HL-60 (cell line): Measurements from ENCODE around the gene TSKS.

Experiments used
- DNase-seq, 2 experiments: peaks; one replicate each; pipeline ENCODE4 v3.0.0-alpha.2; 2010 to 2020; ENCODE audit warnings: low read depth in 1 of 2, low spot score in 1 of 2
- H3K27ac ChIP-seq: fragments of 250-450 bp; sonication (Bioruptor Pico); replicated peaks from 2 replicates; pipeline ENCODE4 v1.5.1; 2020; ENCODE audit warnings: mild to moderate bottlenecking, moderate library complexity
- H3K27me3 ChIP-seq: fragments of 250-450 bp; sonication (Bioruptor Pico); 2 replicates; pipeline ENCODE4 v1.5.1; 2021; ENCODE audit warnings: mild to moderate bottlenecking, moderate library complexity; ENCODE audit not compliant: insufficient read depth, poor library complexity, severe bottlenecking
- H3K4me3 ChIP-seq: replicated peaks from 2 replicates; pipeline ENCODE4 v1.5.1; 2011; ENCODE audit warnings: mild to moderate bottlenecking, control low read depth, low read length; ENCODE audit not compliant: insufficient read depth
- CTCF ChIP-seq: IDR thresholded peaks from one replicate; pipeline ENCODE4 v1.5.1; 2011; ENCODE audit warnings: low read length, control low read depth, inconsistent platforms; ENCODE audit not compliant: insufficient read depth
- GABPA ChIP-seq: IDR thresholded peaks from 2 replicates; pipeline ENCODE4 v1.6.1; 2012; ENCODE audit warnings: low read depth
- POLR2AphosphoS5 ChIP-seq: IDR thresholded peaks from 2 replicates; pipeline ENCODE4 v1.6.1; 2012; ENCODE audit warnings: low read depth
- SPI1 ChIP-seq: IDR thresholded peaks from 2 replicates; pipeline ENCODE4 v1.6.1; 2012; ENCODE audit warnings: low read depth, mild to moderate bottlenecking, borderline replicate concordance
- TF ChIP-seq, protein P1 (sequence below): IDR thresholded peaks from 2 replicates; pipeline ENCODE4 v1.6.1; 2012; ENCODE audit warnings: low read depth; ENCODE audit not compliant: insufficient replicate concordance

TSKS gene

GRCh38 chr19:49792829-49793560, 29.9 kb upstream of the TSKS start:
- H3K27ac ChIP-seq: no peak overlapping the region
- DNase-seq: no peak
- TF ChIP-seq POLR2AphosphoS5: no peak
- no peak for TF ChIP-seq CTCF
- no peak for TF ChIP-seq SPI1
- TF ChIP-seq GABPA: no peak
- TF ChIP-seq, protein P1, sequence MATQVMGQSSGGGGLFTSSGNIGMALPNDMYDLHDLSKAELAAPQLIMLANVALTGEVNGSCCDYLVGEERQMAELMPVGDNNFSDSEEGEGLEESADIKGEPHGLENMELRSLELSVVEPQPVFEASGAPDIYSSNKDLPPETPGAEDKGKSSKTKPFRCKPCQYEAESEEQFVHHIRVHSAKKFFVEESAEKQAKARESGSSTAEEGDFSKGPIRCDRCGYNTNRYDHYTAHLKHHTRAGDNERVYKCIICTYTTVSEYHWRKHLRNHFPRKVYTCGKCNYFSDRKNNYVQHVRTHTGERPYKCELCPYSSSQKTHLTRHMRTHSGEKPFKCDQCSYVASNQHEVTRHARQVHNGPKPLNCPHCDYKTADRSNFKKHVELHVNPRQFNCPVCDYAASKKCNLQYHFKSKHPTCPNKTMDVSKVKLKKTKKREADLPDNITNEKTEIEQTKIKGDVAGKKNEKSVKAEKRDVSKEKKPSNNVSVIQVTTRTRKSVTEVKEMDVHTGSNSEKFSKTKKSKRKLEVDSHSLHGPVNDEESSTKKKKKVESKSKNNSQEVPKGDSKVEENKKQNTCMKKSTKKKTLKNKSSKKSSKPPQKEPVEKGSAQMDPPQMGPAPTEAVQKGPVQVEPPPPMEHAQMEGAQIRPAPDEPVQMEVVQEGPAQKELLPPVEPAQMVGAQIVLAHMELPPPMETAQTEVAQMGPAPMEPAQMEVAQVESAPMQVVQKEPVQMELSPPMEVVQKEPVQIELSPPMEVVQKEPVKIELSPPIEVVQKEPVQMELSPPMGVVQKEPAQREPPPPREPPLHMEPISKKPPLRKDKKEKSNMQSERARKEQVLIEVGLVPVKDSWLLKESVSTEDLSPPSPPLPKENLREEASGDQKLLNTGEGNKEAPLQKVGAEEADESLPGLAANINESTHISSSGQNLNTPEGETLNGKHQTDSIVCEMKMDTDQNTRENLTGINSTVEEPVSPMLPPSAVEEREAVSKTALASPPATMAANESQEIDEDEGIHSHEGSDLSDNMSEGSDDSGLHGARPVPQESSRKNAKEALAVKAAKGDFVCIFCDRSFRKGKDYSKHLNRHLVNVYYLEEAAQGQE: no peak
- H3K4me3 ChIP-seq: no peak overlapping the region
- H3K27me3 ChIP-seq: no peaks in the 10 kb centered on the region

DNA sequence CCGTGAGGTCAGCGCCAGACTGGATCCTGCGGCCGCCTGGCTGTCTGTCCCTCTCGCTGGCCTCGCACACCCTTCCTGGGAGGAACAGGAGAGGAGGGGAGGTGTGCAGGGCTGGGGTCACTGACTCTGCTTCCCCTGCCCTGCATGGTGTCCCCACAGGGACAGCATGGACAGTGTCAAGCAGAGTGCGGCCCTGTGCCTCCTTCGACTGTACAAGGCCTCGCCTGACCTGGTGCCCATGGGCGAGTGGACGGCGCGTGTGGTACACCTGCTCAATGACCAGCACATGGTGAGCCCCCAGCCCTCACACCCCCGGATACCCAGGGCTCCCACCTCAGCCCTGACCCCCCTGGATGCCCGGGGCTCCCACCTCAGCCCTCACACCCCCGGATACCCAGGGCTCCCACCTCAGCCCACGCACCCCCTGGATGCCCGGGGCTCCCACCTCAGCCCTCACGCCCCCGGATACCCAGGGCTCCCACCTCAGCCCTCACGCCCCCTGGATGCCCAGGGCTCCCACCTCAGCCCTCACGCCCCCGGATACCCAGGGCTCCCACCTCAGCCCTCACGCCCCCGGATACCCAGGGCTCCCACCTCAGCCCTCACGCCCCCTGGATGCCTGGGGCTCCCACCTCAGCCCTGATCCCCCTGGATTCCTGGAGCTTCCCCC, 28.8 kb upstream of the TSKS start:
- no peak for DNase-seq
- no peak overlapping the region for H3K4me3 ChIP-seq
- H3K27me3 ChIP-seq: no peaks in the 10 kb centered on the region
- TF ChIP-seq CTCF (no peak), GABPA (no peak)
- no peak overlapping the region for H3K27ac ChIP-seq

DNA sequence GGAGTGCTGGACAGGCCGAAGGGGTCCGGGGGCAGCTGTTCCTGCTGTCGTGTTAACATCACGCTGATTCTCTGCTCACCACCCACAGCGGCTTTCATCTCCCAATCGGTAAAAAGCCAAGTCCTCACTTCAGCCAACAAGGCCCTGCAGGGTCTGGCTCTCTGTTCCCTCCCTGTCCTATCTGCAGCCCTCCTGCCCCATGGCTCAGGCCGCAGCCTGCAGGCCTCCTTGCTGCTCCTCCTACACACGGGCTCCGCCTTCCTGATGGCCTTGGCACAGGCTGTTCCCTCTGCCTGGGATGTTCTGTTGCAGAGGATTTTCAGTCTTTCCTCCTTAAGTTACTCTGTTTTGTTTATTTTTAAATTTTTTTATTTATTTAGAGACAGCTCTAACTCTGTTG, 27.8 kb upstream of the TSKS start:
- Histone ChIP-seq H3K27ac (no peak overlapping the region), H3K27me3 (no peaks in the 10 kb centered on the region), H3K4me3 (no peak overlapping the region)
- TF ChIP-seq POLR2AphosphoS5 (no peak), GABPA (no peak), CTCF (no peak), SPI1 (no peak)
- TF ChIP-seq, protein P1: no peak
- no peak for DNase-seq
